H1 (cell line): ENCODE results near the gene USP20. TPM values are rescaled to one million over a fixed set of nuclear protein-coding genes. Genes with fewer than 3 reads are reported as not detected.

Source experiments
- CBX8 ChIP-seq: fragments of 300-800, 300-1000 bp; sonication (generic); IDR thresholded peaks from 2 replicates; pipeline ENCODE4 v1.7.1; 2016; ENCODE audit warnings: low read depth, low read length, borderline replicate concordance
- CTBP2 ChIP-seq: IDR thresholded peaks from 2 replicates; pipeline ENCODE4 v1.7.0; 2011; ENCODE audit warnings: borderline replicate concordance, mild to moderate bottlenecking, moderate library complexity, mixed read lengths, low read length; ENCODE audit not compliant: insufficient read depth, insufficient read length
- FOSL1 ChIP-seq: IDR thresholded peaks from 2 replicates; pipeline ENCODE4 v1.6.1; 2011; ENCODE audit warnings: mild to moderate bottlenecking, low read depth, low read length, moderate library complexity; ENCODE audit not compliant: insufficient read depth
- HDAC2 ChIP-seq, 2 experiments: fragments of 300-600 bp in 1 of 2; sonication (generic) in 1 of 2; IDR thresholded peaks; 2 replicates each; pipeline ENCODE4 v1.6.1; 2011 to 2012; ENCODE audit warnings: low read depth in 2 of 2, low read length in 2 of 2, mild to moderate bottlenecking in 2 of 2, moderate library complexity in 2 of 2, borderline replicate concordance in 1 of 2, inconsistent platforms in 1 of 2
- HDAC6 ChIP-seq: IDR thresholded peaks from one replicate; pipeline ENCODE4 v1.7.1; 2012; ENCODE audit warnings: low read depth, mild to moderate bottlenecking, inconsistent platforms, low read length, moderate library complexity
- RFX5 ChIP-seq: IDR thresholded peaks from 2 replicates; pipeline ENCODE4 v1.6.1; 2011; ENCODE audit warnings: low read depth, low read length, improper control_type of control experiment, borderline replicate concordance
- YY1 ChIP-seq: IDR thresholded peaks from 2 replicates; pipeline ENCODE4 v1.6.1; 2011; ENCODE audit warnings: low read depth, mild to moderate bottlenecking, low read length
- polyA plus RNA-seq, 7 experiments: library from polyadenylated mRNA; depleted of rRNA in 3 of 7; stranded (reverse) in 5 of 7; unstranded in 2 of 7; fragments of >200 nt in 5 of 7; fragments of 200-250 nt in 2 of 7; gene quantifications; 1 replicate in 5 of 7; 2 replicates in 1 of 7; 4 replicates in 1 of 7; pipeline versions ENCODE4 v1.2.1 to v1.2.3, GENCODE V29; 2011 to 2013; ENCODE audit warnings: missing spikeins in 2 of 7, mixed read lengths in 2 of 7
- total RNA-seq: library from RNA; stranded (reverse); fragmentation: NEBNext Ultra II Directional; extraction: Animal tissue kit (Norgen Biotek cat#: 25700); gene quantifications from 2 replicates; pipeline ENCODE4 v1.2.1, GENCODE V29; 2021

USP20 gene
- total and polyA plus RNA-seq, 2 of the 8 experiments (the other 6 are each of a cell fraction or from before 2014, with no cell fraction given): 13.4 to 23.0 TPM

- TF ChIP-seq FOSL1: no peak
- TF ChIP-seq RFX5: no peak
- TF ChIP-seq HDAC2 (IDR thresholded peaks at IDR 0.05; ENCODE audit: borderline replicate concordance in 1 of 2, low read depth in 2 of 2, low read length in 2 of 2): no peak
- TF ChIP-seq YY1: no peak
- TF ChIP-seq CBX8: no peak
- TF ChIP-seq CTBP2: no peak
- TF ChIP-seq HDAC6: no peak
These were observed 49.4 kb upstream of the USP20 start (continued) for GRCh38 chr9:129785866-129786265.
